CD4-positive, CD25-positive, alpha-beta regulatory T cell (primary cell): ENCODE results near the gene TTC4. TPM values are rescaled to one million over a fixed set of nuclear protein-coding genes. Genes with fewer than 3 reads are reported as not detected.
A peak's percentile ranks its signal among the peaks of the same experiment; 100 is the strongest.

Experiments used
- ATAC-seq, 2 donors: fragments of 150-1000 bp; cut with Tn5 transposase; one replicate each; pipeline ENCODE4 v1.10.0; 2021; ENCODE audit warnings: low read depth in 2 of 2, moderate number of reproducible peaks in 2 of 2, moderate library complexity in 1 of 2
- DNase-seq, 3 donors: peaks; one replicate each; pipeline versions ENCODE4 v3.0.0 to v3.0.0-alpha.2; 2012 to 2022; ENCODE audit warnings: mixed read lengths in 1 of 3
- H3K27ac ChIP-seq: one replicate; pipeline ENCODE4 v1.7.0; 2013; ENCODE audit warnings: mild to moderate bottlenecking, low read length; ENCODE audit not compliant: insufficient read depth, poor library complexity, severe bottlenecking
- H3K27me3 ChIP-seq: one replicate; pipeline ENCODE4 v1.7.0; 2013; ENCODE audit warnings: low read length; ENCODE audit not compliant: control insufficient read depth, insufficient read depth
- H3K36me3 ChIP-seq: one replicate; pipeline ENCODE4 v1.7.0; 2013; ENCODE audit warnings: mild to moderate bottlenecking, low read length, moderate library complexity; ENCODE audit not compliant: control insufficient read depth, insufficient read depth
- H3K4me1 ChIP-seq: 2 replicates; pipeline ENCODE4 v1.7.0; 2013; ENCODE audit warnings: mild to moderate bottlenecking, low read length; ENCODE audit not compliant: insufficient read depth, control insufficient read depth, poor library complexity, severe bottlenecking
- H3K4me3 ChIP-seq: one replicate; pipeline ENCODE4 v1.7.0; 2013; ENCODE audit warnings: low read depth, mild to moderate bottlenecking, low read length, moderate library complexity
- H3K9me3 ChIP-seq, 2 experiments: 1 replicate in 1 of 2; 2 replicates in 1 of 2; pipeline ENCODE4 v1.7.0; 2013; ENCODE audit warnings: low read length in 2 of 2, mild to moderate bottlenecking in 1 of 2, moderate library complexity in 1 of 2; ENCODE audit not compliant: control insufficient read depth in 2 of 2
- H3K27ac Mint-ChIP-seq, 3 donors: one replicate each; pipeline ENCODE4 v1.8.0; 2020 to 2022; ENCODE audit warnings: mild to moderate bottlenecking in 3 of 3, mixed read lengths in 3 of 3, moderate library complexity in 2 of 3
- H3K27me3 Mint-ChIP-seq: one replicate; pipeline ENCODE4 v1.8.0; 2022; ENCODE audit warnings: mild to moderate bottlenecking, mixed read lengths
- H3K36me3 Mint-ChIP-seq: one replicate; pipeline ENCODE4 v1.8.0; 2020; ENCODE audit warnings: mixed read lengths
- H3K4me1 Mint-ChIP-seq, 4 donors: one replicate each; pipeline ENCODE4 v1.8.0; 2020 to 2022; ENCODE audit warnings: mixed read lengths in 4 of 4, mild to moderate bottlenecking in 1 of 4
- H3K4me3 Mint-ChIP-seq, 4 donors: one replicate each; pipeline ENCODE4 v1.8.0; 2020 to 2022; ENCODE audit warnings: mild to moderate bottlenecking in 4 of 4, mixed read lengths in 4 of 4, moderate library complexity in 3 of 4
- H3K9me3 Mint-ChIP-seq, 7 donors: one replicate each; pipeline ENCODE4 v1.8.0; 2020 to 2022; ENCODE audit warnings: mixed read lengths in 7 of 7, mild to moderate bottlenecking in 3 of 7, moderate library complexity in 2 of 7
- polyA plus RNA-seq, 4 donors: library from polyadenylated mRNA; unstranded; fragments of 300-500 nt; fragmentation: Illumina TruSeq; gene quantifications; one replicate each; pipeline ENCODE4 v1.2.3, GENCODE V29; 2021
- total RNA-seq: library from RNA; stranded (reverse); gene quantifications from one replicate; pipeline ENCODE4 v1.2.3, GENCODE V29; 2022

TTC4 gene
- total and polyA plus RNA-seq, 5 donors from 2014 or later, result 7.7 to 27.1 (median 20.9) TPM

DNA sequence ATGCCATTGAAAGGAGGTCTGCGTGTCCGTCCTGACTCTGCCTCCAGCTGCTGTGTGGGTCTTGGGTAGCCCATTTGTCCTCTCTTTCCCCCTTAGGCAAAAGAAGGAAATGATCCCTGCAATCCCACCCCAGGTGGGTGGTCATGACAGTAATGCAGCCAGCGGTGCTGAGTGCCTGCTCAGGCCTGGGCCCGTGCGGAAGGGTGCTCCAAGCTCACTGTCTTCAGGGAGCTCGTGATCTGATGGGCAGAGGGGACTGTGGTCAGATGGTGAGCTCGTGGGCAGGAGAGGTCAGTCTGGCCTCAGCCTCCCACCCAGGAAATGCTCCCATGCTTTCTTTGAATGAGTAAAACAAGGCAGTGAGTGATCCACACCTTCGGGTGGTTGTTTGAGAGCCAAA, 35.3 kb upstream of the TTC4 start:
- Histone ChIP-seq H3K4me3 (no peak overlapping the region), H3K27me3 (no peaks in the 10 kb centered on the region), H3K36me3 (no peaks in the 10 kb centered on the region), H3K4me1 (no peaks in the 10 kb centered on the region), H3K9me3 (no peaks in the 10 kb centered on the region), H3K27ac (no peak overlapping the region)
- DNase-seq (no peak), ATAC-seq (no peak)
- H3K4me3 Mint-ChIP-seq, result peak overlapping the region in 1 of 4 donors; percentile 29
- no peaks in the 10 kb centered on the region for H3K36me3 Mint-ChIP-seq
- H3K27me3 Mint-ChIP-seq, result no peaks in the 10 kb centered on the region
- H3K9me3 Mint-ChIP-seq, result no peaks in the 10 kb centered on the region
- no peaks in the 10 kb centered on the region for H3K4me1 Mint-ChIP-seq
- no peak overlapping the region for H3K27ac Mint-ChIP-seq

DNA sequence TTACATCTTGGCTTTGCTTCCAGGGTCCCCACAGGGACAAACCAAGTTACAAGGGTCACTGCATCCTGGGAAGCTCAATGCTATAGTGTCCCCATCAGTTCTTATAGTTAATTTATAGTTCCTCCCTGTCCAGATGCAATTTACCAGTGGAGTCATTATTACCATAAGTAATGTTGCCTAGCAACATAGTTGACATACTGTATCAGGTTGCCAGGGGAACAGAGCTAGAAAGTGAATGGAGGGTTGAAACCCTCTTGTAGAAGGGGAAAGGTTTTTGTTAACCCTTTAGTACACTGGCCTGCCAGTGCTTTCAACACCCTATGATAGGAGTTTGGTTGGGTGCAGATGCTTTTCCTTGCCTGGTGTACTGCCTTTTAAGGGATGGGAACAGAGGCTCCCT, 34.3 kb upstream of the TTC4 start:
- Histone ChIP-seq H3K4me3 (no peak overlapping the region), H3K27ac (no peak overlapping the region), H3K36me3 (no peaks in the 10 kb centered on the region), H3K27me3 (no peaks in the 10 kb centered on the region), H3K9me3 (no peaks in the 10 kb centered on the region), H3K4me1 (no peaks in the 10 kb centered on the region)
- DNase-seq (no peak), ATAC-seq (no peak)
- H3K36me3 Mint-ChIP-seq, result no peaks in the 10 kb centered on the region
- H3K4me1 Mint-ChIP-seq, result no peaks in the 10 kb centered on the region
- no peaks in the 10 kb centered on the region for H3K27me3 Mint-ChIP-seq
- no peak overlapping the region for H3K27ac Mint-ChIP-seq
- no peaks in the 10 kb centered on the region for H3K9me3 Mint-ChIP-seq
- no peak overlapping the region for H3K4me3 Mint-ChIP-seq

DNA sequence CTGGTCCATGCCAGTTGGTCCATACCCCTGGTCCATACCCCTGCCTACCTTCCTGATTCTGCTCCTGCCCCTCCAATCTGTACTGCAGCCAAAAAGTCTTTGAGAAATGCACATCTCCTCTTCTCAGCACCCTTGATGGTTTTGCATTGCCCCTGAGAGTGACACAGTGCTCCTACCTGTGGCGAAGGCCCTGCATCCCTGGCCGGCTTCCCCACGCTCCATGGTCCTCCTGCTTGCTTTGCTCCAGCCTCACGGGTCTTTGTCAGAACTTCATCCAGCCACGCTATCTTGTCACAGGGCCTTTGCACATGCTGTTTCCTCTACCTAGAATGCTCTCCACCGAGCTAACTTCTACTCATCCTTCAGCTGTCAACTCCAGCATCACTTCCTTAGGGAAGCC, 32.2 kb upstream of the TTC4 start:
- ATAC-seq, result no peak
- Mint-ChIP-seq H3K4me3 (no peak overlapping the region), H3K36me3 (no peaks in the 10 kb centered on the region), H3K27me3 (peaks cover 6% of the 10 kb centered on the region), H3K27ac (no peak overlapping the region), H3K9me3 (no peaks in the 10 kb centered on the region), H3K4me1 (no peaks in the 10 kb centered on the region)
- Histone ChIP-seq H3K9me3 (no peaks in the 10 kb centered on the region), H3K27me3 (no peaks in the 10 kb centered on the region), H3K27ac (no peak overlapping the region), H3K4me3 (no peak overlapping the region), H3K4me1 (no peaks in the 10 kb centered on the region), H3K36me3 (no peaks in the 10 kb centered on the region)
- no peak for DNase-seq

DNA sequence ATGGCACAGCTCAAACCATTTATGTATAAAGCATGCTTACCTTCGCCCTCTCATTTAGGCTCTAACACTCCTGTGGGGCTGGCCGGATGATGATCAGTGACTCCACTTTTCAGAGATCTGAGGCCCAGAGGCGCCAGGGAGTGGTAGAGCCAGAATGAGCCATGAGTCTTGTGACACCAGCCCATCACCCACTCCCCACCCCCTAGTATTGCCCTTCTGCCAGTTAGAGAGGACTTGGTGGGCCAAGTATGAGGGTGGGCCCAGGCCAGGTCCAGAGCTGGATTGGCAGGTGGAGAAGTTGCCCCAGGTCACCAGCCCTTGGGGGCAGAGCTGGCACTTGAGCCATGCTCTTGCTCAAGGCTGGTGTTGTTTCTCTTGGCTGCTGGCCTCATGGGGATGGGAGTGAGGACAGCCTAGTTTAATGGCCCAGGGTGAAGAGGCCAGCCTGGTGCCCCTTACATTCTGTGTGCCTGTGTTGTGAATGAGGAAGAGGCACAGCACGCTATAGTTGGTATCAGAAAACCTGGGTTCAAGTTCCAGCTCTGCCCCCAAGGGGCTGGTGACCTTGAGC, 30.2 kb upstream of the TTC4 start:
- Histone ChIP-seq H3K4me1 (no peaks in the 10 kb centered on the region), H3K27me3 (no peaks in the 10 kb centered on the region), H3K27ac (no peak overlapping the region), H3K4me3 (no peak overlapping the region), H3K36me3 (no peaks in the 10 kb centered on the region), H3K9me3 (no peaks in the 10 kb centered on the region)
- Mint-ChIP-seq H3K36me3 (no peaks in the 10 kb centered on the region), H3K4me3 (no peak overlapping the region), H3K27me3 (peaks cover 14% of the 10 kb centered on the region), H3K9me3 (no peaks in the 10 kb centered on the region), H3K27ac (no peak overlapping the region), H3K4me1 (no peaks in the 10 kb centered on the region)
- ATAC-seq, result no peak
- no peak for DNase-seq

DNA sequence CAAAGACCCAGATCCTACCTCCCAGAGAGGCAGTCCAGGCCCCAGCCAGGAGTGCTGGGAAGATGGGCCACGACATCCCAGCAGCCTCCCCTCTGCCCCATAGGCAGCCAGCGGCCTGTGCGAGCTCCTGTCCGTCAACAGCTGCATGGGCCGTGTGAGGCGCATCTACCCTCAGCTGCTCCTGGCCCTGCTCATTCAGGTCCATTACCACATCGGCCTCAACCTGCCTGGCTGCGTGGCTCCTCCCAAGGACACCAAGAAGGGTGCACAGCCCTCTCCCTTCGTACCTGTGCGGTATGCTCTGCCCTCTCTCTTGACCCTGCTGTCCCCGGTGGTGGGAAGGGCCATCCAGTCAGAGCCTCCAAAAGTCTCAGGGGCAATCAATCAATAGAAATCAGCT, 29.5 kb upstream of the TTC4 start:
- Histone ChIP-seq H3K27ac (no peak overlapping the region), H3K4me3 (no peak overlapping the region), H3K9me3 (no peaks in the 10 kb centered on the region), H3K4me1 (no peaks in the 10 kb centered on the region), H3K36me3 (no peaks in the 10 kb centered on the region), H3K27me3 (no peaks in the 10 kb centered on the region)
- no peak overlapping the region for H3K27ac Mint-ChIP-seq
- no peaks in the 10 kb centered on the region for H3K4me1 Mint-ChIP-seq
- H3K4me3 Mint-ChIP-seq, result no peak overlapping the region
- no peaks in the 10 kb centered on the region for H3K9me3 Mint-ChIP-seq
- H3K27me3 Mint-ChIP-seq, result peaks cover 14% of the 10 kb centered on the region
- DNase-seq (no peak), ATAC-seq (no peak)
- H3K36me3 Mint-ChIP-seq, result no peaks in the 10 kb centered on the region

DNA sequence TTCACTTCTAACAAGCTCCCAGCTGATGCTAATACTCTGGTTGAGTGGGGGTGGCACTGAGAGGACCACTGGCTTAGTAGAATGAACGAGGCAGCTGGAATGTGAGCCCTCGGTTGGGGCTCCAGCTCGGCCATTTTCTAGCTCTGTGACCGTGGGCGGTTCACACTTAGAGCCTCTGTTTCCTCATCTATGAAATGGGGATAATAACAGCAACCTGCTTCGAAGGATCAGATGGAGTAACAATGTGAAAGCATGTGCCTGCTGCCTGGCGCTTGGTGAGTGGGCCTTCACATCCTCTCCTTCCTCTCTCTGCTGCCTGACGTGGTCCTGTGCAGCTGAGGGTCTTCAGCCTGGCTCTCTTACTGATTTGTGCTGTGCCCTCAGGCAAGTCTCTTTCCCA, 20.9 kb upstream of the TTC4 start:
- Histone ChIP-seq H3K4me1 (no peaks in the 10 kb centered on the region), H3K36me3 (no peaks in the 10 kb centered on the region), H3K27me3 (no peaks in the 10 kb centered on the region), H3K27ac (no peak overlapping the region), H3K4me3 (no peak overlapping the region), H3K9me3 (no peaks in the 10 kb centered on the region)
- Mint-ChIP-seq H3K36me3 (no peaks in the 10 kb centered on the region), H3K27ac (peak overlapping the region in 1 of 3 donors; percentile 60), H3K27me3 (peaks cover 4% of the 10 kb centered on the region), H3K4me1 (no peaks in the 10 kb centered on the region), H3K9me3 (no peaks in the 10 kb centered on the region), H3K4me3 (no peak overlapping the region)
- DNase-seq (no peak), ATAC-seq (no peak)

DNA sequence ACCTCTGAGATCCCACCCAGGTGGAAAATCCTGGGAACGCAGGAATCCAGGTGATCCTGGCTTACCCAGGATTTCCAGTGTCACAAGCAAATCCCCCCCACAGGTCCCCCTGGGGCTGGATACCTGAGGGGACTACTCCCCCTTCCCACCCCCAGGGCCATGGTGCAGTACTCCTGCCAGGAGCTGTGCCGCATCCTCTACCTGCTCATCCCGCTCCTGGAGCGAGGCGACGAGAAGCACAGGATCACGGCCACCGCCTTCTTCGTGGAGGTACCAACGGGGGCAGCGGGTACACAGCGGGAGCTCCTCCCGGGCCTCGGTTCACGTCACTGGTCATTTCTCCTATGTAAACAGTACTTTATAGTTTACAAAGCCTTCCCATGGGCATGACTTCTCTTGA, 20.4 kb upstream of the TTC4 start:
- Histone ChIP-seq H3K36me3 (no peaks in the 10 kb centered on the region), H3K27me3 (no peaks in the 10 kb centered on the region), H3K4me1 (no peaks in the 10 kb centered on the region), H3K27ac (no peak overlapping the region), H3K4me3 (no peak overlapping the region), H3K9me3 (no peaks in the 10 kb centered on the region)
- DNase-seq, result no peak
- Mint-ChIP-seq H3K4me1 (no peaks in the 10 kb centered on the region), H3K4me3 (no peak overlapping the region), H3K27ac (no peak overlapping the region), H3K27me3 (peaks cover 4% of the 10 kb centered on the region), H3K36me3 (no peaks in the 10 kb centered on the region), H3K9me3 (no peaks in the 10 kb centered on the region)
- no peak for ATAC-seq

DNA sequence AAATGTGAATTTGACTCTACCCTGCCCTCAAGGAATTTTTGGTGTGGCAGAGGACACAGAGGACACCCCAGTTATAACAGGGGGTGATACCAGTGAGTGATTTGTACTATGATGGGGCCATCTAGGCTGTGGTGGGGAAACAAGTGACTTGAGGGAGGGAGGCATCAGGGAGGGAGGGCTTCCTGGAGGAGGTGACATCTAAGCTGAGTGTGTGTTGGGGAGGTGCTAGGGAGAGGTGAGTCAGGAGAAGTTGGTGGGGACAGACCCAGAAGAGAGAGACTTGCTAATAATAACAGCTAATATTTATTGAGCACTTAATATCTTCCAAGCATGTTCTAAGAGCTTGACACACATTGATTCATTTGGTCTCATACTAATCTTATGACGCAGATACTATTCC, 19.9 kb upstream of the TTC4 start:
- Histone ChIP-seq H3K36me3 (no peaks in the 10 kb centered on the region), H3K27me3 (no peaks in the 10 kb centered on the region), H3K9me3 (no peaks in the 10 kb centered on the region), H3K4me3 (no peak overlapping the region), H3K27ac (no peak overlapping the region), H3K4me1 (no peaks in the 10 kb centered on the region)
- peaks cover 4% of the 10 kb centered on the region for H3K27me3 Mint-ChIP-seq
- ATAC-seq (no peak), DNase-seq (no peak)
- no peak overlapping the region for H3K27ac Mint-ChIP-seq
- no peaks in the 10 kb centered on the region for H3K9me3 Mint-ChIP-seq
- no peaks in the 10 kb centered on the region for H3K4me1 Mint-ChIP-seq
- no peak overlapping the region for H3K4me3 Mint-ChIP-seq
- H3K36me3 Mint-ChIP-seq, result no peaks in the 10 kb centered on the region
